22Rv1 (cell line): ENCODE results near the gene MATN4.

ENCODE experiments used
- ZFX ChIP-seq: fragments of 450-650 bp; IDR thresholded peaks from 2 replicates; pipeline ENCODE4 v1.6.1; 2017; ENCODE audit warnings: antibody characterized with exemption, borderline replicate concordance
- TF ChIP-seq, protein P1 (sequence below): fragments of 450-650 bp; IDR thresholded peaks from 2 replicates; pipeline ENCODE4 v1.5.1; 2017; ENCODE audit warnings: mild to moderate bottlenecking

DNA sequence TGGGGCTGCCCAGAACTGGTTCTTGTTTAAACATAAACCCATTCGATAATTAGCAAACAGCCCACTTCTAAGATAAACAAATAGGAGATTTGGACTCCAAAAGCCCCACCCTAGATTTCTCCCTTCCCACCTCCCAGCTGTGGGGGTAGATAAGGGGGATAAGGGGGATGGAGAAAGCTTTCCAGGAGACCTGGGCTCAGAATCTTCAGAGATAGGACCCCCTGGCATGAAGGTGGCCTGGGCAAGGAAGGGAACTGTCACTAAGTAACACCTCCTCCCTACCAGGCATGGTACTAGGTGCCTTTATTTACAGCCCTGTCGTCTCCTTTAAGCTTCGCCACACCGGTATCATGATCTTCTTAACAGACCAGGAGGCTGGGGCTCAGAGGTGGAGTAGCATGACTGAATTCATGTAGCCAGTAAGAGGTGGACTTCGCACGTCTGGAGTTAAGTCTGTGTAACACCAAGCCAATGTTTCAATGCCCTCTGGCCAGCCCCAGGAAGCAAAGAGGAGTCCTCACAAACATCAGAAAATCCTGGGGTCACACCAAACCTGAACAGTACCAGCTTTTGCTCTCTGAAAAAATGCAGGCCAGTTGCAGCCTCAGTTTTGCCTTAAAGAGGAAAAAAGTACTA lies 35.6 kb upstream of the MATN4 start:
- TF ChIP-seq, protein P1, sequence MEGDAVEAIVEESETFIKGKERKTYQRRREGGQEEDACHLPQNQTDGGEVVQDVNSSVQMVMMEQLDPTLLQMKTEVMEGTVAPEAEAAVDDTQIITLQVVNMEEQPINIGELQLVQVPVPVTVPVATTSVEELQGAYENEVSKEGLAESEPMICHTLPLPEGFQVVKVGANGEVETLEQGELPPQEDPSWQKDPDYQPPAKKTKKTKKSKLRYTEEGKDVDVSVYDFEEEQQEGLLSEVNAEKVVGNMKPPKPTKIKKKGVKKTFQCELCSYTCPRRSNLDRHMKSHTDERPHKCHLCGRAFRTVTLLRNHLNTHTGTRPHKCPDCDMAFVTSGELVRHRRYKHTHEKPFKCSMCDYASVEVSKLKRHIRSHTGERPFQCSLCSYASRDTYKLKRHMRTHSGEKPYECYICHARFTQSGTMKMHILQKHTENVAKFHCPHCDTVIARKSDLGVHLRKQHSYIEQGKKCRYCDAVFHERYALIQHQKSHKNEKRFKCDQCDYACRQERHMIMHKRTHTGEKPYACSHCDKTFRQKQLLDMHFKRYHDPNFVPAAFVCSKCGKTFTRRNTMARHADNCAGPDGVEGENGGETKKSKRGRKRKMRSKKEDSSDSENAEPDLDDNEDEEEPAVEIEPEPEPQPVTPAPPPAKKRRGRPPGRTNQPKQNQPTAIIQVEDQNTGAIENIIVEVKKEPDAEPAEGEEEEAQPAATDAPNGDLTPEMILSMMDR = no peak
- no peak for TF ChIP-seq ZFX
